GM13977 (cell line): Measurements from ENCODE around the gene GPHB5.

Source experiments
- DNase-seq: peaks from one replicate; pipeline ENCODE4 v3.0.0; 2012; ENCODE audit warnings: low spot score
- CTCF ChIP-seq: IDR thresholded peaks from 2 replicates; pipeline ENCODE4 v1.5.1; 2012; ENCODE audit warnings: mild to moderate bottlenecking, control low read depth; ENCODE audit not compliant: insufficient read depth; ENCODE audit errors: extremely low read depth, missing control alignments
- in situ Hi-C: fragments of 300-500 bp; cut with MboI; formaldehyde crosslinking; loops from one replicate; pipeline ENCODE4 v1.12.0; 2022; ENCODE audit warnings: low sequenced_read_pairs, low pct_unique_long_range_greater_than_20kb, mixed read lengths, inconsistent platforms; ENCODE audit not compliant: unreplicated experiment

The GPHB5 gene

GRCh38 chr14:63269561-63270225 lies 49.0 kb downstream of the GPHB5 start:
- no peak for DNase-seq
- in situ Hi-C loops: loop anchor here (10.0 kb wide), 1 partner anchor 1095 kb away; no protein-coding TSS in a partner anchor
- TF ChIP-seq CTCF: no peak

- in situ Hi-C loops: no loop called here
- no peak for DNase-seq
- TF ChIP-seq CTCF: no peak
Observed at GRCh38 chr14:63268771-63269170, 50.0 kb downstream of the GPHB5 start.

DNA sequence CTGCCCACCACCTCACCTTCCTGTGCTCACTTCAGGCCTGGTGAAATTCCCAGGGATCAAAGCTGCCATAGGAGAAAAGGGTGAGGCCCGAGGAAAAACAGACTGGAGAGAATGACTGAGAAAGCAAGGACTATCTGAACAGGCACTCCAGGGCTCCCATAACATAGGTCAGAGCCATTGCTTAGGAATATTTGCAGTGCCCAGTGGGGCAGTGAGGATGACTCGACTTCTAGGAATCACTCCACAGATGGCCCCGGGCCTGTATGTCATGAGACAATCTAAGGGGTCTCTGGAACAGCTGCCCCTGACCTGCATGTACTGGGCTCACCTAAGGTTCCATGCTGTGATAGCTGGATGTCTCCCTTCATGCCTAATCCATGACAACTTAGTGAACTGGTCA lies 51.6 kb downstream of the GPHB5 start:
- in situ Hi-C loops: no loop called here
- no peak for TF ChIP-seq CTCF
- DNase-seq: no peak

GRCh38 chr14:63266106-63266505 lies 52.6 kb downstream of the GPHB5 start:
- in situ Hi-C loops: no loop called here
- TF ChIP-seq CTCF: no peak
- DNase-seq: no peak
